HepG2 (cell line): ENCODE measurements around the gene SLC38A3. TPM values are rescaled to one million over a fixed set of nuclear protein-coding genes. Genes with fewer than 3 reads are reported as not detected.

Experiments
- CCDC6 ChIP-seq: sonication (generic); formaldehyde crosslinking; IDR thresholded peaks from 2 replicates; pipeline ENCODE4 v1.8.1; 2022; ENCODE audit warnings: mild to moderate bottlenecking, missing genetic modification reagents, moderate library complexity
- FIP1L1 ChIP-seq: fragments of 200-400 bp; formaldehyde crosslinking; IDR thresholded peaks from 2 replicates; pipeline ENCODE4 v1.6.1; 2018; ENCODE audit warnings: low read depth, mild to moderate bottlenecking, low read length, moderate library complexity, borderline replicate concordance; ENCODE audit not compliant: insufficient read depth
- FOXK2 ChIP-seq: fragments of 450-650 bp; IDR thresholded peaks from 2 replicates; pipeline ENCODE4 v1.6.1; 2016
- HNRNPK ChIP-seq: fragments of 200-400 bp; formaldehyde crosslinking; IDR thresholded peaks from 2 replicates; pipeline ENCODE4 v1.6.1; 2018; ENCODE audit warnings: low read length, low read depth, moderate library complexity, mild to moderate bottlenecking; ENCODE audit not compliant: poor library complexity, severe bottlenecking
- MIER3 ChIP-seq: IDR thresholded peaks from 2 replicates; pipeline ENCODE4 v1.6.1; 2016; ENCODE audit warnings: missing compliant biosample characterization, borderline replicate concordance
- NFKBIZ ChIP-seq: IDR thresholded peaks from 2 replicates; pipeline ENCODE4 v1.6.1; 2018; ENCODE audit warnings: missing genetic modification reagents, missing compliant biosample characterization
- NPAS2 ChIP-seq: sonication (generic); formaldehyde crosslinking; IDR thresholded peaks from 2 replicates; pipeline ENCODE4 v1.8.0; 2022; ENCODE audit warnings: mild to moderate bottlenecking, missing genetic modification reagents, borderline replicate concordance
- RAD21 ChIP-seq: fragments of 450-650 bp; formaldehyde crosslinking; IDR thresholded peaks from 2 replicates; pipeline ENCODE4 v1.5.0; 2020; ENCODE audit warnings: mild to moderate bottlenecking
- RNF2 ChIP-seq: fragments of 450-650 bp; conservative IDR thresholded peaks from 2 replicates; pipeline ENCODE4 v1.6.1; 2016; ENCODE audit warnings: low read depth
- STAT5B ChIP-seq: sonication (generic); formaldehyde crosslinking; IDR thresholded peaks from 2 replicates; pipeline ENCODE4 v1.4.0; 2020; ENCODE audit warnings: missing genetic modification reagents
- TCF7L2 ChIP-seq: IDR thresholded peaks from 2 replicates; pipeline ENCODE4 v1.6.1; 2011; ENCODE audit warnings: mild to moderate bottlenecking, low read depth, low read length, moderate library complexity
- THAP11 ChIP-seq: IDR thresholded peaks from 2 replicates; pipeline ENCODE4 v1.6.1; 2016; ENCODE audit warnings: missing biosample characterization, missing genetic modification reagents
- TOPORS ChIP-seq: sonication (generic); formaldehyde crosslinking; IDR thresholded peaks from 2 replicates; pipeline ENCODE4 v1.8.0; 2023; ENCODE audit warnings: mild to moderate bottlenecking, missing genetic modification reagents
- XRCC5 ChIP-seq: fragments of 200-400 bp; formaldehyde crosslinking; optimal IDR thresholded peaks from 2 replicates; pipeline ENCODE3; 2017; ENCODE audit warnings: mild to moderate bottlenecking, low read length
- YEATS2 ChIP-seq: sonication (generic); formaldehyde crosslinking; IDR thresholded peaks from 2 replicates; pipeline ENCODE4 v1.4.0; 2020; ENCODE audit warnings: missing genetic modification reagents, borderline replicate concordance
- ZBTB14 ChIP-seq: sonication (generic); formaldehyde crosslinking; IDR thresholded peaks from 2 replicates; pipeline ENCODE4 v1.4.0; 2020; ENCODE audit warnings: missing genetic modification reagents
- ZBTB39 ChIP-seq: sonication (generic); formaldehyde crosslinking; IDR thresholded peaks from 2 replicates; pipeline ENCODE4 v1.5.0; 2020; ENCODE audit warnings: missing genetic modification reagents
- ZNF101 ChIP-seq: sonication (generic); formaldehyde crosslinking; IDR thresholded peaks from 2 replicates; pipeline ENCODE4 v1.4.0; 2020; ENCODE audit warnings: mild to moderate bottlenecking, low read depth, missing genetic modification reagents, borderline replicate concordance
- ZNF3 ChIP-seq: IDR thresholded peaks from 2 replicates; pipeline ENCODE4 v1.7.0; 2017; ENCODE audit warnings: inconsistent platforms
- ZNF335 ChIP-seq: sonication (generic); formaldehyde crosslinking; IDR thresholded peaks from 2 replicates; pipeline ENCODE4 v1.4.0; 2020; ENCODE audit warnings: missing genetic modification reagents
- ZNF510 ChIP-seq: sonication (generic); formaldehyde crosslinking; IDR thresholded peaks from 2 replicates; pipeline ENCODE4 v1.4.0; 2020; ENCODE audit warnings: low read depth, mild to moderate bottlenecking, missing genetic modification reagents
- ZNF512 ChIP-seq: sonication (generic); formaldehyde crosslinking; IDR thresholded peaks from 2 replicates; pipeline ENCODE4 v1.4.0; 2020; ENCODE audit warnings: mild to moderate bottlenecking, missing genetic modification reagents
- ZNF547 ChIP-seq: sonication (generic); formaldehyde crosslinking; IDR thresholded peaks from 2 replicates; pipeline ENCODE4 v1.5.1; 2020; ENCODE audit warnings: mild to moderate bottlenecking, missing genetic modification reagents
- ZNF629 ChIP-seq: sonication (generic); formaldehyde crosslinking; conservative IDR thresholded peaks from 2 replicates; pipeline ENCODE4 v1.5.0; 2020; ENCODE audit warnings: missing genetic modification reagents
- ZNF703 ChIP-seq: sonication (generic); formaldehyde crosslinking; IDR thresholded peaks from 2 replicates; pipeline ENCODE4 v1.5.1; 2020; ENCODE audit warnings: missing genetic modification reagents, mild to moderate bottlenecking, moderate library complexity, borderline replicate concordance
- ZNF75D ChIP-seq: sonication (generic); formaldehyde crosslinking; IDR thresholded peaks from 2 replicates; pipeline ENCODE4 v1.8.1; 2023; ENCODE audit warnings: missing genetic modification reagents, mild to moderate bottlenecking, borderline replicate concordance
- ZNF775 ChIP-seq: sonication (generic); formaldehyde crosslinking; IDR thresholded peaks from 2 replicates; pipeline ENCODE4 v1.4.0; 2020; ENCODE audit warnings: missing genetic modification reagents, mild to moderate bottlenecking, moderate library complexity, borderline replicate concordance
- ZSCAN9 ChIP-seq: IDR thresholded peaks from 2 replicates; pipeline ENCODE4 v1.6.1; 2016; ENCODE audit warnings: borderline replicate concordance
- polyA plus RNA-seq, 8 experiments: library from polyadenylated mRNA; depleted of rRNA in 3 of 8; stranded (reverse) in 7 of 8; unstranded in 1 of 8; fragments of >200 nt; fragmentation: Illumina TruSeq in 4 of 8; extraction: Trizol in 4 of 8; gene quantifications; 2 replicates each; pipeline versions ENCODE4 v1.2.1 to v1.2.3, GENCODE V29; 2011 to 2016; ENCODE audit warnings: low read depth in 4 of 8, missing spikeins in 1 of 8, mixed read lengths in 1 of 8; ENCODE audit not compliant: insufficient read depth in 1 of 8
- total RNA-seq, 5 experiments: library from RNA; depleted of rRNA; stranded (reverse); fragments of >200 nt; fragmentation: Illumina TruSeq; extraction: Trizol; gene quantifications; 2 replicates each; pipeline ENCODE4 v1.2.3, GENCODE V29; 2016; ENCODE audit warnings: low read depth in 1 of 5

Gene SLC38A3
- total and polyA plus RNA-seq, 2 of the 13 experiments (the other 11 are each of a cell fraction or from before 2014, with no cell fraction given), result 29.8 to 164 TPM

GRCh38 chr3:50208677-50209344 is 3.7 kb downstream of the SLC38A3 start (continued):
- TF ChIP-seq ZNF101 (CRISPR knock-in tag), result no peak
- TF ChIP-seq YEATS2 (CRISPR knock-in tag), result no peak
- TF ChIP-seq RAD21 (CRISPR knock-in tag), result no peak; the same call in 1 of the 2 replicates
- no peak for TF ChIP-seq XRCC5
- TF ChIP-seq STAT5B, result no peak
- TF ChIP-seq CCDC6 (CRISPR knock-in tag), result peak; percentile 69; the same call in 1 of the 2 replicates
- peak; percentile 79; the same call in 1 of the 2 replicates for TF ChIP-seq MIER3 (CRISPR knock-in tag)
- no peak for TF ChIP-seq RNF2
- TF ChIP-seq NFKBIZ (CRISPR knock-in tag), result no peak
- no peak for TF ChIP-seq ZNF75D (CRISPR knock-in tag)
- peak; percentile 75 for TF ChIP-seq ZNF629
- no peak for TF ChIP-seq NPAS2 (CRISPR knock-in tag)
- no peak for TF ChIP-seq TCF7L2
- TF ChIP-seq ZBTB39 (CRISPR knock-in tag), result peak; percentile 87; the same call in 1 of the 2 replicates
- TF ChIP-seq TOPORS (CRISPR knock-in tag), result peak; percentile 58; the same call in 1 of the 2 replicates
- no peak for TF ChIP-seq ZSCAN9
- peak; percentile 74; the same call in 1 of the 2 replicates for TF ChIP-seq ZNF547 (CRISPR knock-in tag)
- TF ChIP-seq HNRNPK, result no peak
- no peak for TF ChIP-seq ZNF3
- no peak for TF ChIP-seq ZNF512 (CRISPR knock-in tag)
- TF ChIP-seq THAP11 (CRISPR knock-in tag), result peak; percentile 59; the same call in 1 of the 2 replicates
- no peak for TF ChIP-seq FIP1L1
- peak; percentile 69; the same call in 1 of the 2 replicates for TF ChIP-seq FOXK2
- no peak for TF ChIP-seq ZNF335 (CRISPR knock-in tag)
- peak; percentile 77 for TF ChIP-seq ZNF703
- TF ChIP-seq ZBTB14 (CRISPR knock-in tag), result no peak
- TF ChIP-seq ZNF510 (CRISPR knock-in tag), result peak; percentile 27; the same call in 1 of the 2 replicates
- TF ChIP-seq ZNF775 (CRISPR knock-in tag), result no peak
